GM19043 (cell line): ENCODE data around the gene FBXO11.

ENCODE experiments used
- ATAC-seq: cut with Tn5 transposase; IDR thresholded peaks from one replicate; pipeline ENCODE4 v1.9.1; 2021; ENCODE audit warnings: low read depth; ENCODE audit not compliant: unreplicated experiment

Gene FBXO11

DNA sequence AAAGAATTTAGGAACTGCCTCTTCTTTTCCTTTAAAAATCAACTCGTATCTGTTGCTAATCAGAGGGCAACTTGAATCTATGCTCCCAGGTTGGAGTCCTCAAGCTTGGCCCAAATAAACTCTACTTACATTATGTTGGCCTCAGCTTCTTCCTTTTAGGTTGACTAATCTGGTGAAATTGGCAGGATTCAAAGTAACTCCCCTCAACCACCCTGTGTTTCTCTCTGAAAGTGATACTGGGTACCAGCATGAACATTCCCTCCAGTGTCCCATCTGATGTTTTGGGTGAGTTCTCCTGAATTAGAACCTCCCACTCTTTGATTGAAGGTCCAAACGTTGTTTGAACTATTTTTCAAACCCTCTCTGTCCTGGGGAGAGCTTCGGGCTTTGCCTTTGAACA, 164.7 kb downstream of the FBXO11 start:
- no peak for ATAC-seq

DNA sequence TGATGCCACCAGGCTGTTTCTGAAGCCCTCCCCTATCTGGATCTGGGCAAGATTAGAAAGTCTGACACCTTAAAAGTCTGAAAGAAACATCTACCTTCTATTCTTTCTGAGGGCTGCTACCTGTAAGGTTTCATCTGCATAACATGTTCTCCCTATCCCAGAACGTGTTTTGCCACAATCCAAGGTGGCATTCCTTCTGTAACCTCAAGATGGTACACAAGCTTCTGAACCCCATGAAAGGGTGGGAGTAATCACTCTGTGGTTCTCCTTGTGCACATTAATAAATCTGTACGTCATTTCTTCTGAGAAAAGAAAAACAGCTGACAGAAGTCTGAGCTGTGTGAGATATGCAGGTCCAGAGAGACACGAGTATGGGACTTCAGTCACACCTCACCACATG, 165.2 kb downstream of the FBXO11 start:
- ATAC-seq, result no peak
